ENCODE data around the gene ZBP1.

GRCh38 chr20:57653546-57653900, 33.3 kb upstream of the ZBP1 start:
- TF ChIP-seq CTCF (IDR thresholded peaks at IDR 0.05) (no peak), POLR2A (IDR thresholded peaks at IDR 0.05) (no peak)

Measured in right lobe of liver (tissue), 4 donors.